WTC11 (cell line): ENCODE results near the gene TMEM89.

ENCODE experiments used
- ATF2 ChIP-seq: sonication (generic); formaldehyde crosslinking; IDR thresholded peaks from 2 replicates; pipeline ENCODE4 v1.8.1; 2022; ENCODE audit warnings: low read depth, missing genetic modification reagents, borderline replicate concordance
- CTCF ChIP-seq: fragments of 200-600 bp; IDR thresholded peaks from 2 replicates; pipeline ENCODE4 v1.8.0; 2022; ENCODE audit warnings: antibody characterized with exemption
- ERG ChIP-seq: fragments of 250-450 bp; sonication (Bioruptor Pico); IDR thresholded peaks from 2 replicates; pipeline ENCODE4 v1.8.0; 2021; ENCODE audit warnings: mild to moderate bottlenecking
- ESRRA ChIP-seq: sonication (generic); formaldehyde crosslinking; IDR thresholded peaks from 2 replicates; pipeline ENCODE4 v1.8.1; 2022; ENCODE audit warnings: mild to moderate bottlenecking, missing genetic modification reagents, borderline replicate concordance
- MYBL2 ChIP-seq: sonication (generic); formaldehyde crosslinking; IDR thresholded peaks from 2 replicates; pipeline ENCODE4 v1.8.1; 2023; ENCODE audit warnings: mild to moderate bottlenecking, moderate library complexity, missing genetic modification reagents
- NFYB ChIP-seq: sonication (generic); formaldehyde crosslinking; conservative IDR thresholded peaks from 2 replicates; pipeline ENCODE4 v1.8.0; 2022; ENCODE audit warnings: low read depth, missing genetic modification reagents
- RORB ChIP-seq: fragments of 250-450 bp; sonication (Bioruptor Pico); IDR thresholded peaks from 2 replicates; pipeline ENCODE4 v1.9.0; 2021; ENCODE audit warnings: mild to moderate bottlenecking
- SP1 ChIP-seq: sonication (generic); formaldehyde crosslinking; conservative IDR thresholded peaks from 2 replicates; pipeline ENCODE4 v1.8.1; 2022; ENCODE audit warnings: missing genetic modification reagents
- TEAD1 ChIP-seq: sonication (generic); formaldehyde crosslinking; IDR thresholded peaks from 2 replicates; pipeline ENCODE4 v1.8.0; 2022; ENCODE audit warnings: mild to moderate bottlenecking, missing genetic modification reagents
- TF ChIP-seq, protein P1 (sequence below): sonication (generic); formaldehyde crosslinking; IDR thresholded peaks from 2 replicates; pipeline ENCODE4 v1.8.0; 2022; ENCODE audit warnings: mild to moderate bottlenecking, missing genetic modification reagents

DNA sequence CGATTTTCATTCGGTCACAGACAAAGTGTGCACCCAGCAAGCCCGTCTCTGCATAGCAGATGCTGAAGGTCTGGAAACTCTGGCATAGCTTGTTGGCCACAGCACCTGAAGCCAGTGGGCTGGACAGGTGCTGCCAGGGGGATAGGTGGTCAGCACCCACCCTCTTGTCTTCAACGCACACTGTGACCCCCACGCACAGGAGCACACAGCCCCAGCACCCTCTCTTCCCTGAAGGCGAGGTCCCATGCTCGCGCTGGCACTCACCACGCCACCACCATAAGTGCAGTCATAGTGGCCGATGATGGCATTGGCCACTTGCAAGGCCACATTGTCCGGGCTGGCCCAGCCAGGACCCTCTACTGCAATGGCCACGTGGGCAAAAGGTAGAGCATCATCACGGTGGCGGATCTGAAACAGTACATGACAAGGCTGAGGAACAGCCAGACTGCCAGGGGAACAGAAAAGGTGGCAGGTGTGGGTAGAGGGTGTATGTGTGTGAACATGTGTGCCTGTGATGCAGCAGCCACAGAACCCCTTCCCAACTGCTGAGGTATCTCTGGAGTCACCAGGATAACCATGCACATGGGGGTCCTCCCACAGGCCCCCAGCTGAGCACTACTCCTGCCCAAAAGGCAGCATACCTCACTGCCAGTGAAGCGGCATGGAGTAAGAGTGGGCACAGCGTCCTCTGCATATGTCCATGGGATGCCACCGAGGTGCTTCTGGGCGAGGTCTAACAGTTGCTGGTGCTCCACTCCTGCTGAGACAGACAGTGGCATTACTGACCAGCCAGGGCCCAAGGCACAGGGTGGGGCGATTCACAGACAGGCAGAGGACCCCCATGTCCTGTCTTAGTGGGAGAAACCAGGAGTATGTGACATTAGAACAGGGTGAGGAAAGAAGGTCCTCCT is 20.6 kb downstream of the TMEM89 start:
- TF ChIP-seq CTCF = no peak
- no peak for TF ChIP-seq RORB (CRISPR knock-in tag)
- no peak for TF ChIP-seq TEAD1 (CRISPR knock-in tag)
- TF ChIP-seq ERG (CRISPR knock-in tag) = no peak
- no peak for TF ChIP-seq MYBL2 (CRISPR knock-in tag)
- no peak for TF ChIP-seq NFYB (CRISPR knock-in tag)
- TF ChIP-seq, protein P1, sequence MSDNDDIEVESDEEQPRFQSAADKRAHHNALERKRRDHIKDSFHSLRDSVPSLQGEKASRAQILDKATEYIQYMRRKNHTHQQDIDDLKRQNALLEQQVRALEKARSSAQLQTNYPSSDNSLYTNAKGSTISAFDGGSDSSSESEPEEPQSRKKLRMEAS = no peak
- TF ChIP-seq ATF2 (CRISPR knock-in tag) = no peak
- no peak for TF ChIP-seq ESRRA (CRISPR knock-in tag)
- TF ChIP-seq SP1 (CRISPR knock-in tag) = no peak
